ENCODE data around the gene DBNL.

Gene DBNL

GRCh38 chr7:44101303-44101965 is 56.9 kb downstream of the DBNL start:
- DNase-seq, result no peak

- no peak for DNase-seq
These were observed 57.7 kb downstream of the DBNL start for GRCh38 chr7:44101966-44102845.

GRCh38 chr7:44102846-44103565 is 58.5 kb downstream of the DBNL start:
- no peak for DNase-seq

GRCh38 chr7:44103566-44103922 is 59.0 kb downstream of the DBNL start:
- no peak for DNase-seq

GRCh38 chr7:44103923-44104859 is 59.7 kb downstream of the DBNL start, which contains the start of gene AEBP1:
AEBP1 (plus strand) TSS chr7:44104345; CDS start chr7:44104666, 321 bp downstream.
- DNase-seq, result no peak

GRCh38 chr7:44104860-44105771 is 60.6 kb downstream of the DBNL start:
- no peak for DNase-seq

GRCh38 chr7:44105832-44106231 is 61.3 kb downstream of the DBNL start:
- no peak for DNase-seq

GRCh38 chr7:44106311-44107065 is 62.0 kb downstream of the DBNL start:
- DNase-seq, result no peak

GRCh38 chr7:44107116-44107960 is 62.8 kb downstream of the DBNL start:
- no peak for DNase-seq

GRCh38 chr7:44107961-44108767 is 63.7 kb downstream of the DBNL start:
- no peak for DNase-seq

GRCh38 chr7:44108768-44109750 is 64.6 kb downstream of the DBNL start:
- no peak for DNase-seq

GRCh38 chr7:44109991-44110390 is 65.5 kb downstream of the DBNL start:
- no peak for DNase-seq

- no peak for DNase-seq
These were observed 66.5 kb downstream of the DBNL start for GRCh38 chr7:44110719-44111635.

Measured in NCI-H2171 (cell line).